ENCODE measurements around the gene PLPP7.
"Not testable (repeated sequence)": the region's sequence is repeated elsewhere in the genome, so short reads cannot be mapped to it uniquely, and the experiment has no call there.

DNA sequence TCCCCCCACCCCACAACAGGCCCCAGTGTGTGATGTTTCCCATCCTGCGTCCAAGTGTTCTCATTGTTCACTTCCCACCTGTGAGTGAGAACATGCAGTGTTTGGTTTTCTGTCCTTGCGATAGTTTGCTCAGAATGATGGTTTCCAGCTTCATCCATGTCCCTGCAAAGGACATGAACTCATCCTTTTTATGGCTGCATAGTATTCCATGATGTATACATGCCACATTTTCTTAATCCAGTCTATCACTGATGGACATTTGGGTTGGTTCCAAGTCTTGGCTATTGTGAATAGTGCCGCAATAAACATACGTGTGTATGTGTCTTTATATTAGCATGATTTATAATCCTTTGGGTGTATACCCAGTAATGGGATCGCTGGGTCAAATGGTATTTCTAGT is 49.7 kb downstream of the PLPP7 start:
- TF ChIP-seq, protein P1, sequence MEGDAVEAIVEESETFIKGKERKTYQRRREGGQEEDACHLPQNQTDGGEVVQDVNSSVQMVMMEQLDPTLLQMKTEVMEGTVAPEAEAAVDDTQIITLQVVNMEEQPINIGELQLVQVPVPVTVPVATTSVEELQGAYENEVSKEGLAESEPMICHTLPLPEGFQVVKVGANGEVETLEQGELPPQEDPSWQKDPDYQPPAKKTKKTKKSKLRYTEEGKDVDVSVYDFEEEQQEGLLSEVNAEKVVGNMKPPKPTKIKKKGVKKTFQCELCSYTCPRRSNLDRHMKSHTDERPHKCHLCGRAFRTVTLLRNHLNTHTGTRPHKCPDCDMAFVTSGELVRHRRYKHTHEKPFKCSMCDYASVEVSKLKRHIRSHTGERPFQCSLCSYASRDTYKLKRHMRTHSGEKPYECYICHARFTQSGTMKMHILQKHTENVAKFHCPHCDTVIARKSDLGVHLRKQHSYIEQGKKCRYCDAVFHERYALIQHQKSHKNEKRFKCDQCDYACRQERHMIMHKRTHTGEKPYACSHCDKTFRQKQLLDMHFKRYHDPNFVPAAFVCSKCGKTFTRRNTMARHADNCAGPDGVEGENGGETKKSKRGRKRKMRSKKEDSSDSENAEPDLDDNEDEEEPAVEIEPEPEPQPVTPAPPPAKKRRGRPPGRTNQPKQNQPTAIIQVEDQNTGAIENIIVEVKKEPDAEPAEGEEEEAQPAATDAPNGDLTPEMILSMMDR (IDR thresholded peaks at IDR 0.05) = not testable (repeated sequence)
- TF ChIP-seq POLR2A (IDR thresholded peaks at IDR 0.05) = not testable (repeated sequence)
